IPS DF 4.7 (cell line): Measurements from ENCODE around the gene SRPX.

Experiments used
- DNase-seq: peaks from one replicate; pipeline ENCODE4 v3.0.0-alpha.2; 2013; ENCODE audit warnings: low spot score; ENCODE audit errors: extremely low read depth

Gene SRPX

GRCh38 chrX:38220415-38221390, at the start of gene SRPX:
TSS of gene SRPX (minus strand) at chrX:38220871. CDS start at chrX:38220792, 79 bp downstream.
- DNase-seq: no peak

- DNase-seq: no peak
Measured at GRCh38 chrX:38268011-38268410, 47.3 kb upstream of the SRPX start.

GRCh38 chrX:38262715-38263620, 42.3 kb upstream of the SRPX start:
- no peak for DNase-seq

- DNase-seq: peak; percentile 28
Measured at GRCh38 chrX:38260231-38260630, 39.6 kb upstream of the SRPX start.

- DNase-seq: no peak
Measured at GRCh38 chrX:38256019-38256418, 35.3 kb upstream of the SRPX start.

- no peak for DNase-seq
Measured at GRCh38 chrX:38249965-38250364, 29.3 kb upstream of the SRPX start.

- DNase-seq: no peak
Measured at GRCh38 chrX:38247051-38247450, 26.4 kb upstream of the SRPX start.

GRCh38 chrX:38240541-38240940, 19.9 kb upstream of the SRPX start:
- DNase-seq: no peak

- no peak for DNase-seq
Measured at GRCh38 chrX:38236901-38237615, 16.4 kb upstream of the SRPX start.

GRCh38 chrX:38233891-38234667, 13.4 kb upstream of the SRPX start:
- no peak for DNase-seq

- DNase-seq: no peak
Measured at GRCh38 chrX:38232079-38232686, 11.5 kb upstream of the SRPX start.

- no peak for DNase-seq
Measured at GRCh38 chrX:38225093-38225492, 4.4 kb upstream of the SRPX start.

- DNase-seq: no peak
Measured at GRCh38 chrX:38224160-38224559, 3.5 kb upstream of the SRPX start.

GRCh38 chrX:38221391-38221929, 789 bp upstream of the SRPX start:
- DNase-seq: no peak

- DNase-seq: no peak
Measured at GRCh38 chrX:38220024-38220414, 652 bp downstream of the SRPX start.

- no peak for DNase-seq
Measured at GRCh38 chrX:38216642-38217041, 4.0 kb downstream of the SRPX start.

GRCh38 chrX:38214551-38215531, 5.8 kb downstream of the SRPX start:
- DNase-seq: no peak

GRCh38 chrX:38214044-38214443, 6.6 kb downstream of the SRPX start:
- DNase-seq: no peak
